ENCODE data around the gene ADAM22. TPM values are rescaled to one million over a fixed set of nuclear protein-coding genes. Genes with fewer than 3 reads are reported as not detected.

The ADAM22 gene
- total RNA-seq, 1 experiment from 2014 or later: 2.1 TPM

DNA sequence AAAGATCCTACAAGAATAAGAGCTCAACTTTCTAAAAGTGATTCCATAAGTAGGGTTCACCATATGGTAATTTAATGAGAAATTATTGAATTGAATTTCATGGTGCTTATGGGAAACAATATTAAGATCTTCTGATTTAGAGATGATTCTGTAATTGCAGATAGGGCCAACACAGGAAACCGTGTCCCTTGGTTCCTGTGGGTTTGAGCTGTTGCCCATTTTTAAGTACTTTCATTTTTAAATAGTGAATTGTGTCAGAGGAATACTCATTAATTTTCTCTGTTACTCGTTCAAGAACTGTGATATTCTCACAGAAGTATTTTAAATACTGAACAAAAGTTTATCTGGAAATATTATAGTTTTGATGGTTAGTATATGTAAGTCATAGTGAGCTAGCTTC is 156.6 kb downstream of the ADAM22 start:
- H3K4me3 ChIP-seq (ENCODE audit: insufficient read depth, low read depth, low read length): no peak overlapping the region
- DNase-seq: no peak
- H3K27me3 ChIP-seq (ENCODE audit: control insufficient read depth, insufficient read depth, low read length): no peaks in the 10 kb centered on the region
- no peaks in the 10 kb centered on the region for H3K36me3 ChIP-seq (replicated peaks; ENCODE audit: control insufficient read depth, insufficient read depth, low read length)

DNA sequence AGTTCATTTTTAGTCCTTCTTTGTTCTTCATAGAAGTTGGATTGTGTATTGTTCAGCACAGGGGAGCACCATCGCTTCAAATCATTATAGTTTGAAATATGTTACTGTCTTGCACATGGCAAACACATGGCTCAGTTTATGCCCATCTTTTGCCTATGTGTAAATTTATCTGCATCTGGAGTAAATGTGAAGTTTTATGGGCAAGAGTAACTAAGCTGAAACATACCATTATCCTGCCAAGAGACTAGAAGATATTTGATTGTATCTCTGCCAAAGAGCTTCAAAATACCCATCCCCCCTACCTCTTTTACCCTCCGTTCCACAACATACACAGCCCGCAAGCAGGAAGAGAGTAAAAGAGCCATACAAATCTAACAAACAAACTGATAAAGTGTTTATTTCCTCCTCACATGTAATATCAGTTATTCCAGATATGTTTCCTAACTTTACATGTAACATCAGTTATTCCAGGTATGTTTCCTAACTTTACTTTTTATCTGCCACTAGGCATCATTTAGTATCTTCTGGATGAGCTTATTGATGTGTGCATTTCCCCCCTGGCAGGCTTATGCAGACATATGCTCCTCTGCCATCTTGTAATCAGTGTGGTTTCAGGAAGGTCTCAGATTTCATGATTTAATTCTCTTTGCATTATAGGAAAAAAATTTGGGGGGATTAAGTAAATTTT is 158.1 kb downstream of the ADAM22 start:
- no peak for DNase-seq
- Histone ChIP-seq H3K4me3 (ENCODE audit: insufficient read depth, low read depth, low read length) (no peak overlapping the region), H3K36me3 (replicated peaks; ENCODE audit: control insufficient read depth, insufficient read depth, low read length) (no peaks in the 10 kb centered on the region), H3K27me3 (ENCODE audit: control insufficient read depth, insufficient read depth, low read length) (no peaks in the 10 kb centered on the region)

DNA sequence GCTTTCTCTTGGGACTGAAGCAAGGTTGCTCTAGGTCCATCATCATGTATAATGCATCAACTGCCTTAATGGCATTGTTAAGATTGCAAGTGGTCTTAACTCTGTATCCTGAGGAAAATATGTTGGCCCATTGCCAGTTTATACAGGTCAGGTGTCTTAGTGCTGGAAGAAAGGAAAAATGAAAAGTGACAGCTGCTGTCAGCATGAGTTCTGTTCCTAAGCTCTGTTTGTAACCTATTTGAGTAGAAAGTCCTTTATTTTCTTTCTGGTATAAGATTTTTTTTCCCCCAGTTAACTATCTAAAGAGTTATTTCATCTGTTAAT is 158.6 kb downstream of the ADAM22 start:
- DNase-seq: no peak
- Histone ChIP-seq H3K27me3 (ENCODE audit: control insufficient read depth, insufficient read depth, low read length) (no peaks in the 10 kb centered on the region), H3K36me3 (replicated peaks; ENCODE audit: control insufficient read depth, insufficient read depth, low read length) (no peaks in the 10 kb centered on the region), H3K4me3 (ENCODE audit: insufficient read depth, low read depth, low read length) (no peak overlapping the region)

DNA sequence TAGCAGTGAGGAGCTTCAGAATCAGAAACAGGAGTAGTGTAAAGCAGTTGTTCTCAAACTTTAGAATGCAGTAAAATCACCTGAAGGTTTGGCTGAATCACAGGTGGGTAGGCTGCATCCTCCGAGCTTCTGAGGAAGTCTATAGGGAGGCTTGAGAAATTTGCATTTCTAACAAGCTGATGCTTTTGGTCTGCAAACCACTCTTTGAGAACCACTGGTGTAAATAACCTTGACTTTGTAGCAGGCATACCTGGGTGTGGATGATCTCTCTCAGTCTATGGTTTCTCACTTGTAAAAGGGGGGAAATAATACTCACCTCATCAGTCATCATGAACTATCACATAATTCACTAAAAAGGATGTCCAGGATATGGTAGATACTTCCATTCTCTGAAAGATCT is 167.7 kb downstream of the ADAM22 start:
- DNase-seq: no peak
- no peaks in the 10 kb centered on the region for H3K27me3 ChIP-seq (ENCODE audit: control insufficient read depth, insufficient read depth, low read length)
- H3K36me3 ChIP-seq (replicated peaks; ENCODE audit: control insufficient read depth, insufficient read depth, low read length): no peaks in the 10 kb centered on the region
- H3K4me3 ChIP-seq (ENCODE audit: insufficient read depth, low read depth, low read length): no peak overlapping the region

DNA sequence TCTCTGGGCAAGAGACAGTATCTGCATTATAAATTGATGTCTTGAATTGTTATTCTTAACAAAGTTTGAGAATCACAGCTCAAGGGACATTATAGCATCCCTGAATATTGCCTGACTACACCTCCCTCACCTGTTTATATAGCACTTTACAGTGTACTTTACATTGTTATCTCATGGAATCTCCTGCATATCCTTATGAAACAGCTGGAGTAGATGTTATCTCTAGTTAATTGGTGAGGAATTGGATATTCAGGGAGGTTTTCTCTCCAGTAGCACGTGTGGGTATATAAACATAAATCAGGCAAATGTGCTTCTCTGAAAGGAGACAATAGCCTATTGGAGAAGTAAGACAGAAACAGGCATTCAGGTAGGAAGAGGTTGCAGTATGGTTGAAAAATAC is 168.6 kb downstream of the ADAM22 start:
- Histone ChIP-seq H3K36me3 (replicated peaks; ENCODE audit: control insufficient read depth, insufficient read depth, low read length) (no peaks in the 10 kb centered on the region), H3K4me3 (ENCODE audit: insufficient read depth, low read depth, low read length) (no peak overlapping the region), H3K27me3 (ENCODE audit: control insufficient read depth, insufficient read depth, low read length) (no peaks in the 10 kb centered on the region)
- no peak for DNase-seq

- Histone ChIP-seq H3K4me3 (ENCODE audit: insufficient read depth, low read depth, low read length) (no peak overlapping the region), H3K27me3 (ENCODE audit: control insufficient read depth, insufficient read depth, low read length) (no peaks in the 10 kb centered on the region), H3K36me3 (replicated peaks; ENCODE audit: control insufficient read depth, insufficient read depth, low read length) (no peaks in the 10 kb centered on the region)
- DNase-seq: no peak
Observed at GRCh38 chr7:88104732-88105131, 170.7 kb downstream of the ADAM22 start.

DNA sequence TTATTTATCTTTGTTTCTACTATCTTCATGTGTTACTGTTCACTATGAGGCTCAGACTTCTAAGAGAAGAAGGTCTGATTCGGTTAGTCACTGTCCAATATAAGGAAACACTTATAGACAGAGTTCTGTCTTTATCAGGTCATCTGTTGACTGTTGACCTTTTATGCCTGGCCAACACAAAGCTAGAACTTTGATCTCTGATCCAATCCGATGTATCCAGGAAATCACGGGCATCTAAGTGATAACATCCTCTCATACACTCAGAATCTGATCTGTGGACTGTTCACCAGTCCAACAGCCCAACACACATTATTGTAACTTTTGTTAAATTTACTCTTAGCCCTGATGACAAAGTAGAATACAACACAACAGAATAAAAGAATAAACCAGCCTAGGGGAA is 171.2 kb downstream of the ADAM22 start:
- Histone ChIP-seq H3K27me3 (ENCODE audit: control insufficient read depth, insufficient read depth, low read length) (no peaks in the 10 kb centered on the region), H3K4me3 (ENCODE audit: insufficient read depth, low read depth, low read length) (no peak overlapping the region), H3K36me3 (replicated peaks; ENCODE audit: control insufficient read depth, insufficient read depth, low read length) (no peaks in the 10 kb centered on the region)
- no peak for DNase-seq

DNA sequence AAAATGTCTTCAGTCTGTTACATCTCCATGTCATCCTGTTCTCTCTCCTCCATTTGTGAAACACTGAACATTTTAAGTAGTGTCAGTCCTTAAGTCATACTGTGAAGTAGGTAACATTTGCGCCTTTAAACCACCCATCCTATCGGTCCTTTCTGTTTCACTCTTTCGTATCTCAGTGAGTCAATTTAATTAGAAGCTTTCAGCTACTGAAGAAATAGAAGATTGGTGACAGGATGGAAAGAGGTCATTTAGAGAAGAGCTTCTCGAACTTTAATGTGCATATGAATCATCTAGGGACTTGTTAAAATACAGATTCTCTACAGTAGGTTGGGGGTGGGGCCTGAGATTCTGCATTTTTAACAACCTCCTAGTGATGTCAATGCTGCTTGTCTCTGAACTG is 172.4 kb downstream of the ADAM22 start:
- DNase-seq: no peak
- H3K27me3 ChIP-seq (ENCODE audit: control insufficient read depth, insufficient read depth, low read length): no peaks in the 10 kb centered on the region
- H3K4me3 ChIP-seq (ENCODE audit: insufficient read depth, low read depth, low read length): no peak overlapping the region
- H3K36me3 ChIP-seq (replicated peaks; ENCODE audit: control insufficient read depth, insufficient read depth, low read length): no peaks in the 10 kb centered on the region

DNA sequence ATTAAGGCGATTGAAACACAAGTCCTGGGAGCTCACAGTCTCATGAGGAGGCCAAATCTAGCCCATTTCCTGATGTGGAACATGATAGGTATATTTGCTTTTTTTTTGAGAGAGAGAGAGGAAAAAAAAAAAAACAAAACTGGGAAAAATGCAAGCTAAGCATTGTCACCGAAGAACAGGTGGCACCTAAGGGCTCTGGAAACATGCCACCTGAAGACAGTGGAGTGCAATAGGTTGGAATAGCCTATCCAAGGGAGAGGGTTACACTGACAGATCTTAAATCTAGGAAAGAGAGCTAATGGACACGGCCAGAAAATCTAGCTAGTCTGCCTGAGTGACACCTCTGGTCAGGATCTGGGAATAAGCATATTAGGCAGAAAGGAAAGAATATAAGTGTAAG is 175.6 kb downstream of the ADAM22 start:
- H3K27me3 ChIP-seq (ENCODE audit: control insufficient read depth, insufficient read depth, low read length): no peaks in the 10 kb centered on the region
- no peak for DNase-seq
- H3K4me3 ChIP-seq (ENCODE audit: insufficient read depth, low read depth, low read length): no peak overlapping the region
- H3K36me3 ChIP-seq (replicated peaks; ENCODE audit: control insufficient read depth, insufficient read depth, low read length): no peaks in the 10 kb centered on the region

GRCh38 chr7:88111140-88111743 is 177.2 kb downstream of the ADAM22 start:
- no peak for DNase-seq
- no peak overlapping the region for H3K4me3 ChIP-seq (ENCODE audit: insufficient read depth, low read depth, low read length)
- H3K27me3 ChIP-seq (ENCODE audit: control insufficient read depth, insufficient read depth, low read length): no peaks in the 10 kb centered on the region
- no peaks in the 10 kb centered on the region for H3K36me3 ChIP-seq (replicated peaks; ENCODE audit: control insufficient read depth, insufficient read depth, low read length)

DNA sequence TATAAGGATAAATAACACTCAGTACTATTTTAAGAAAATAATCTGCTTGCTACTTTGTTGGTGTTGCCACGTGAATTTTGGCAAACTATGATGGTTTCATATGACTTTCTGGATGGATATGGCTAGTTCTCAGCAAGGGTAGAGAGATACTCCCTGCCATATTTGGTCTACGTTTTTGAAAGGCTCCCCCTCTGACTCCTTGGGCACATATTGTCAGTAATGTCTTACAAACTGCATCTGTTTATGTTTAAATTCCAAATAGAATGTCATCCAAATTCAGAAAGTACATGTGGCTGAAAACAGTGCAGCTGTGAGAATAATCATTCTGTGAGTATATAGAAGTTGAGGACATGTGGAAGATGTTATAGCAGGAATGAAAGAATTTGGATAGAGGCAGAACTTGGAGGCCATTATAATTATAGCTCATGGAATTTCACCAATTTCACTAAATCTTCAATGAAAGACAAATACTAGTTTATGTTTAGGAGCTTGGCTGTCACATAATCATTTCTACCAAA is 178.0 kb downstream of the ADAM22 start:
- no peak for DNase-seq
- no peaks in the 10 kb centered on the region for H3K36me3 ChIP-seq (replicated peaks; ENCODE audit: control insufficient read depth, insufficient read depth, low read length)
- H3K4me3 ChIP-seq (ENCODE audit: insufficient read depth, low read depth, low read length): no peak overlapping the region
- no peaks in the 10 kb centered on the region for H3K27me3 ChIP-seq (ENCODE audit: control insufficient read depth, insufficient read depth, low read length)

DNA sequence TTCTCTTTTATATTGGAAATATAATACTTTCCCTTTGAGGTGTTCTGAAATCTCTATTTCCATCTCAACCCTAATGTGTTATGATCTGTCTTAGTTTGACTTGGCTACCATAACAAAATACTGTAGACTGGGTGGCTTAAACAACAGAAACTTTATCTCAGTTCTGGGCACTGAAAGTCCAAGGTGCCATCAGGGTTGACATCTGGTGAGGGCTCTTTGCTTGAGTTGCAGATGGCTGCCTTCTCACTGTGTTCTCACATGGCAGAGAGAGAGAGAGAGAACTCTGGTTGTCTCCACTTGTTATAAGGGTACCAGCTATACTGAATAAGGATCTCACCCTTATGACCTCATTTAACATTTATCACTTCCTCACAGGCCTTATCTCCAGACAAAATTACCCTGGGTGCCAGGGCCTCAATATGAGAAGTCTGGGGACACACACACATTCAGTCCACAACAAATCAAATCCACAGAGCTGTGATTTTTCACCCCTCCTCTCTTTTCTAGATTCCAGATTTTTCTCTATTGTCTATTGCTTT is 181.3 kb downstream of the ADAM22 start:
- H3K4me3 ChIP-seq (ENCODE audit: insufficient read depth, low read depth, low read length): no peak overlapping the region
- H3K27me3 ChIP-seq (ENCODE audit: control insufficient read depth, insufficient read depth, low read length): no peaks in the 10 kb centered on the region
- H3K36me3 ChIP-seq (replicated peaks; ENCODE audit: control insufficient read depth, insufficient read depth, low read length): no peaks in the 10 kb centered on the region
- no peak for DNase-seq

- no peak overlapping the region for H3K4me3 ChIP-seq (ENCODE audit: insufficient read depth, low read depth, low read length)
- H3K36me3 ChIP-seq (replicated peaks; ENCODE audit: control insufficient read depth, insufficient read depth, low read length): no peaks in the 10 kb centered on the region
- H3K27me3 ChIP-seq (ENCODE audit: control insufficient read depth, insufficient read depth, low read length): no peaks in the 10 kb centered on the region
- no peak for DNase-seq
Observed at GRCh38 chr7:88115816-88116215, 181.8 kb downstream of the ADAM22 start.

DNA sequence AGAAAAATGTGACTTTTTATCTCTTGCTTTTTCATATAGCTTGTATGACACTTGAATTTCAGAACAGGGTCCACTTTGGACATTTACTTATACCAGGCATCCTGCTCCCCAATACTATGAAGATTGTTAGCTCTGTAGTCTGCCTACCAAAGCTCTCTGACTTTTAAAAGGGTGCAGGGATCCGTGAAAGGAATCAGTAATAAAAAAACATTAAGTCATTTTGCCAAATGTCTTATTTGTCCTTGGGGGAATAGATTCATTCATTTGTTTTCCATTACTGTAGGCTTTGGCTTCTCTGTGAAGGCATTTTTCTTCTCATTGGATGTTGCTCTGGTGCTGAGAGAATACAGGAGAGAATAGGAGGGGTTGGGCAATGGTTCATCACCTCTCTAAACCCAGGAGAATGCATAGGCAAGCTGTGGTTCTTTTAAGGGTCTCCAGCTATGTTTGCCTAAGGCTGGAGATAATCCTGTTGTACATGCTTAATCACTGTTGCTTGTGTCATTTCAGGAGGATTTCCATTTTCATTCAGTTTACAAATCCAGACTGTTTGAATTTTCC is 182.3 kb downstream of the ADAM22 start:
- Histone ChIP-seq H3K36me3 (replicated peaks; ENCODE audit: control insufficient read depth, insufficient read depth, low read length) (no peaks in the 10 kb centered on the region), H3K27me3 (ENCODE audit: control insufficient read depth, insufficient read depth, low read length) (no peaks in the 10 kb centered on the region), H3K4me3 (ENCODE audit: insufficient read depth, low read depth, low read length) (no peak overlapping the region)
- DNase-seq: no peak

- H3K4me3 ChIP-seq (ENCODE audit: insufficient read depth, low read depth, low read length): no peak overlapping the region
- no peak for DNase-seq
- H3K36me3 ChIP-seq (replicated peaks; ENCODE audit: control insufficient read depth, insufficient read depth, low read length): no peaks in the 10 kb centered on the region
- H3K27me3 ChIP-seq (ENCODE audit: control insufficient read depth, insufficient read depth, low read length): no peaks in the 10 kb centered on the region
Observed at GRCh38 chr7:88117325-88117724, 183.3 kb downstream of the ADAM22 start.

All from H7 (cell line).